Stimulated activated CD8-positive, alpha-beta memory T cell treated with anti-CD3 and anti-CD28 coated beads, Interleukin-12 subunit alpha, Interleukin-12 subunit beta, amount 100 ng/mL, for 4 hours (primary cell): ENCODE data around the gene FAM76B.

Experiments used
- DNase-seq: peaks from one replicate; pipeline ENCODE4 v3.0.0-alpha.2; 2020; ENCODE audit warnings: low read depth

FAM76B gene

GRCh38 chr11:95729462-95729861, 60.1 kb downstream of the FAM76B start:
- DNase-seq = no peak

GRCh38 chr11:95728790-95729189, 60.8 kb downstream of the FAM76B start:
- no peak for DNase-seq

GRCh38 chr11:95728094-95728493, 61.5 kb downstream of the FAM76B start:
- no peak for DNase-seq

GRCh38 chr11:95727620-95728019, 62.0 kb downstream of the FAM76B start:
- DNase-seq = no peak

- no peak for DNase-seq
Observed at GRCh38 chr11:95727111-95727510, 62.5 kb downstream of the FAM76B start.

- no peak for DNase-seq
Observed at GRCh38 chr11:95725196-95725595, 64.4 kb downstream of the FAM76B start.

GRCh38 chr11:95723361-95723942, 66.1 kb downstream of the FAM76B start:
- no peak for DNase-seq

- no peak for DNase-seq
Observed at GRCh38 chr11:95720195-95720594, 69.4 kb downstream of the FAM76B start.
